C4-2B (cell line): ENCODE results near the gene BNC2.
"Not testable (repeated sequence)": the region's sequence is repeated elsewhere in the genome, so short reads cannot be mapped to it uniquely, and the experiment has no call there.

Experiments
- H3K27ac ChIP-seq: fragments of 450-650 bp; 2 replicates; pipeline ENCODE4 v1.5.1; 2017
- ZFX ChIP-seq: fragments of 450-650 bp; IDR thresholded peaks from 2 replicates; pipeline ENCODE4 v1.6.1; 2017
- TF ChIP-seq, protein P1 (sequence below): fragments of 450-650 bp; conservative IDR thresholded peaks from 2 replicates; pipeline ENCODE4 v1.5.1; 2017; ENCODE audit warnings: mild to moderate bottlenecking

BNC2 gene

GRCh38 chr9:16870596-16871335 is at the start of gene BNC2:
Gene BNC2, minus strand, starts transcription at chr9:16870670. Its CDS starts 22 bp downstream, at chr9:16870648.
- TF ChIP-seq, protein P1, sequence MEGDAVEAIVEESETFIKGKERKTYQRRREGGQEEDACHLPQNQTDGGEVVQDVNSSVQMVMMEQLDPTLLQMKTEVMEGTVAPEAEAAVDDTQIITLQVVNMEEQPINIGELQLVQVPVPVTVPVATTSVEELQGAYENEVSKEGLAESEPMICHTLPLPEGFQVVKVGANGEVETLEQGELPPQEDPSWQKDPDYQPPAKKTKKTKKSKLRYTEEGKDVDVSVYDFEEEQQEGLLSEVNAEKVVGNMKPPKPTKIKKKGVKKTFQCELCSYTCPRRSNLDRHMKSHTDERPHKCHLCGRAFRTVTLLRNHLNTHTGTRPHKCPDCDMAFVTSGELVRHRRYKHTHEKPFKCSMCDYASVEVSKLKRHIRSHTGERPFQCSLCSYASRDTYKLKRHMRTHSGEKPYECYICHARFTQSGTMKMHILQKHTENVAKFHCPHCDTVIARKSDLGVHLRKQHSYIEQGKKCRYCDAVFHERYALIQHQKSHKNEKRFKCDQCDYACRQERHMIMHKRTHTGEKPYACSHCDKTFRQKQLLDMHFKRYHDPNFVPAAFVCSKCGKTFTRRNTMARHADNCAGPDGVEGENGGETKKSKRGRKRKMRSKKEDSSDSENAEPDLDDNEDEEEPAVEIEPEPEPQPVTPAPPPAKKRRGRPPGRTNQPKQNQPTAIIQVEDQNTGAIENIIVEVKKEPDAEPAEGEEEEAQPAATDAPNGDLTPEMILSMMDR = no peak
- no peak for TF ChIP-seq ZFX
- H3K27ac ChIP-seq = no peak within 1 kb of the TSS

- no peak for TF ChIP-seq ZFX
- TF ChIP-seq, protein P1 = no peak
- no peak overlapping the region for H3K27ac ChIP-seq
Measured at GRCh38 chr9:16918920-16919319, 48.5 kb upstream of the BNC2 start.

GRCh38 chr9:16915126-16915831 is 44.8 kb upstream of the BNC2 start:
- TF ChIP-seq ZFX = no peak
- TF ChIP-seq, protein P1 = no peak
- no peak overlapping the region for H3K27ac ChIP-seq

- TF ChIP-seq ZFX = no peak
- TF ChIP-seq, protein P1 = no peak
- H3K27ac ChIP-seq = no peak overlapping the region
Measured at GRCh38 chr9:16912197-16912596, 41.7 kb upstream of the BNC2 start.

DNA sequence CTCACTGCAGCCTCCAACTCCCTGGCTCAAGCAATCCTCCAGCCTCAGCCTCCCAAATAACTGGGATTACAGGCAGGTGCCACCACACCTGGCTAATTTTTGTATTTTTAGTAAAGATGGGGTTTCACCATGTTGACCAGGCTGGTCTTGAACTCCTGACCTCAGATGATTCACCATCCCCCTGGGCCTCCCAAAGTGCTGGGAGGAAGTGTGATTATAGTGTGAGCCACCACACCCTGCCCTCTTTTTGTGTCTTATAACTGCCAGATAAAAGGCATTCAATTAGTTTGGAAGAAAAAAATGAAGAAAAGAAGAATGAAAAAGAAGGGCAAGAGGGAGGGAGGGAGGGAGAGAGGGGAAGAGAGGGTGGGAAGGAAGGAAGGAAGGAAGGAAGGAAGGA is 37.7 kb upstream of the BNC2 start:
- H3K27ac ChIP-seq = not testable (repeated sequence)

DNA sequence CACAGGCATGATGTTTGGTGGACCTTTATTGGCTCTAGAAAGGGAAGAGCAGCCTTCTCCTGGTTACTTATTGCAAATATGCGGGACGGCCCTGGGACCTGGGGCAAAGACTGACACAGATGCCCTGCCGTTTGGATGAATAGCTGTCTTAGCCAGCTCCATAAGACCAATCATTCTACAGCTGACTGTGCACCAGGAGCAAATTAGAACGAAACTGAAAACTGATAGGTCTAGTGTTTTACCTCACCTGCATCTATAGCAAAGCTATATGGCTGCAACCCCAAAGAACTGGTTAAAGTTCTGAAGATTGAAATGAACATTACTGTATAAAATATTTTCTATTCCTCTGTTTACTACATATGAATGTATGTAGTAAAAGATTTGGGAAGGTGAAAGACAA is 34.2 kb upstream of the BNC2 start:
- no peak overlapping the region for H3K27ac ChIP-seq
- TF ChIP-seq, protein P1 = no peak
- no peak for TF ChIP-seq ZFX

DNA sequence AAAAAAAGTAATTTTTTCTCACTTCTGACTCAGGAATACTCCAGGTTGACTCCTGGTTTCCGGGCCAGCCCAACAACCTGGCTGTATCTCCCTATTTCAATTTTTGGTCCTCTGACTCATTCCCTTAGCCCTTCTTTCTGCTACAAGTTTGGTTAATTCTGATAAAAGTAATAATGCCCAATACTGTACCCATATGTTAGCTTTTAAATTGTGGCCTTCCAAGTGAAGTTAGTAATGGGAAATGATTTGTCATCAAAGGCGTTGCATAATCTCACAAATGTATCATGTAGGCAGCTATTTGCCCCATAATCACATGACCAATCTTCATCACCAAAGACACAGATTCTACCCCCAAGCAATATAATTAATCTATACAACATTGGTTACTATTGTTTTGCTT is 31.1 kb upstream of the BNC2 start:
- no peak for TF ChIP-seq ZFX
- TF ChIP-seq, protein P1 = no peak
- H3K27ac ChIP-seq = no peak overlapping the region

DNA sequence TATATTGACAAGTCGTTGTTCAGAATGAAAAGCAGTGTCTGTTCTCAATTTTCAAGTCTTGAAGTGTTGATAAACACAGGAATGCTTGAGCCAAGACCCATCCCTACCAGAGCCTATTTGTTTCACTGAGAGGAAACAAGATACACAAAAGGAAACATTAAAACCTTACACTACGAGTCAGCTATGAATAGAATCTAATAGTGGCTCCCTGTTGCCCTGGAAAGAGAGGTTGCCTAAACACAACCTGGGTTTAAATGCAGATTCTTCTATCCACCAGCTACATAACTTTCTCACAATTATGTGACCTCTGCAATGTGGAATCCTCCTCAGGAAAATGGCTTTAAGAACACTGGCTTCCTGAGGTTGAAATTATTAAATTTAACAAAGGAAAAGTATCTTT is 29.1 kb upstream of the BNC2 start:
- TF ChIP-seq, protein P1 = no peak
- TF ChIP-seq ZFX = no peak
- H3K27ac ChIP-seq = no peak overlapping the region
